HepG2 (cell line): ENCODE results near the gene RAC3. TPM values are rescaled to one million over a fixed set of nuclear protein-coding genes. Genes with fewer than 3 reads are reported as not detected.

Experiments
- CENPT ChIP-seq: sonication (generic); formaldehyde crosslinking; IDR thresholded peaks from 2 replicates; pipeline ENCODE4 v1.8.0; 2022; ENCODE audit warnings: low read depth, mild to moderate bottlenecking, moderate library complexity, missing genetic modification reagents
- CREBL2 ChIP-seq: sonication (generic); formaldehyde crosslinking; IDR thresholded peaks from 2 replicates; pipeline ENCODE4 v1.8.1; 2023; ENCODE audit warnings: missing genetic modification reagents, mild to moderate bottlenecking, borderline replicate concordance
- DMAP1 ChIP-seq: IDR thresholded peaks from 2 replicates; pipeline ENCODE4 v1.6.1; 2016
- HMGXB4 ChIP-seq, 2 experiments: sonication (generic) in 1 of 2; formaldehyde crosslinking in 1 of 2; IDR thresholded peaks; 2 replicates each; pipeline versions ENCODE4 v1.4.0 to v1.6.1; 2018 to 2020; ENCODE audit warnings: missing genetic modification reagents in 2 of 2, borderline replicate concordance in 1 of 2, low read depth in 1 of 2, mild to moderate bottlenecking in 1 of 2, missing biosample characterization in 1 of 2
- HOXA9 ChIP-seq: sonication (generic); formaldehyde crosslinking; IDR thresholded peaks from 2 replicates; pipeline ENCODE4 v1.8.1; 2022; ENCODE audit warnings: missing genetic modification reagents, mild to moderate bottlenecking, moderate library complexity, borderline replicate concordance
- MBNL3 ChIP-seq: fragments of 250-450 bp; sonication (Bioruptor Pico); conservative IDR thresholded peaks from 2 replicates; pipeline ENCODE4 v1.8.0; 2022; ENCODE audit warnings: mild to moderate bottlenecking, inconsistent platforms
- MLXIP ChIP-seq: sonication (generic); formaldehyde crosslinking; IDR thresholded peaks from 2 replicates; pipeline ENCODE4 v1.9.0; 2021; ENCODE audit warnings: missing genetic modification reagents, borderline replicate concordance
- RAD51 ChIP-seq: fragments of 450-650 bp; IDR thresholded peaks from 2 replicates; pipeline ENCODE4 v1.6.1; 2016; ENCODE audit warnings: borderline replicate concordance
- RXRA ChIP-seq: sonication (generic); formaldehyde crosslinking; IDR thresholded peaks from 2 replicates; pipeline ENCODE4 v1.5.1; 2020; ENCODE audit warnings: missing genetic modification reagents
- SIN3B ChIP-seq: fragments of 150-350 bp; IDR thresholded peaks from 2 replicates; pipeline ENCODE4 v1.6.1; 2014; ENCODE audit warnings: low read length
- TEF ChIP-seq: sonication (generic); formaldehyde crosslinking; IDR thresholded peaks from 2 replicates; pipeline ENCODE4 v1.5.0; 2020; ENCODE audit warnings: missing genetic modification reagents
- ZBTB26 ChIP-seq: IDR thresholded peaks from 2 replicates; pipeline ENCODE4 v1.6.1; 2016; ENCODE audit warnings: missing compliant biosample characterization, missing genetic modification reagents, borderline replicate concordance
- ZNF10 ChIP-seq: sonication (generic); formaldehyde crosslinking; IDR thresholded peaks from 2 replicates; pipeline ENCODE4 v1.4.0; 2020; ENCODE audit warnings: mild to moderate bottlenecking, low read depth, missing genetic modification reagents, borderline replicate concordance
- ZNF230 ChIP-seq: sonication (generic); formaldehyde crosslinking; IDR thresholded peaks from 2 replicates; pipeline ENCODE4 v1.4.0; 2020; ENCODE audit warnings: mild to moderate bottlenecking, missing genetic modification reagents
- ZNF232 ChIP-seq: sonication (generic); formaldehyde crosslinking; IDR thresholded peaks from 2 replicates; pipeline ENCODE4 v1.4.0; 2020; ENCODE audit warnings: missing genetic modification reagents, borderline replicate concordance
- ZNF263 ChIP-seq: sonication (generic); formaldehyde crosslinking; IDR thresholded peaks from 2 replicates; pipeline ENCODE4 v1.4.0; 2020; ENCODE audit warnings: missing genetic modification reagents
- ZNF432 ChIP-seq: sonication (generic); formaldehyde crosslinking; IDR thresholded peaks from 2 replicates; pipeline ENCODE4 v1.5.0; 2020; ENCODE audit warnings: missing genetic modification reagents, mild to moderate bottlenecking, borderline replicate concordance
- ZNF570 ChIP-seq: sonication (generic); formaldehyde crosslinking; IDR thresholded peaks from 2 replicates; pipeline ENCODE4 v1.4.0; 2020; ENCODE audit warnings: mild to moderate bottlenecking, missing genetic modification reagents, borderline replicate concordance
- ZNF83 ChIP-seq: sonication (generic); formaldehyde crosslinking; IDR thresholded peaks from 2 replicates; pipeline ENCODE4 v1.4.0; 2020; ENCODE audit warnings: missing genetic modification reagents, mild to moderate bottlenecking, borderline replicate concordance
- ZNF891 ChIP-seq: sonication (generic); formaldehyde crosslinking; IDR thresholded peaks from 2 replicates; pipeline ENCODE4 v1.5.0; 2020; ENCODE audit warnings: mild to moderate bottlenecking, missing genetic modification reagents
- polyA plus RNA-seq, 8 experiments: library from polyadenylated mRNA; depleted of rRNA in 3 of 8; stranded (reverse) in 7 of 8; unstranded in 1 of 8; fragments of >200 nt; fragmentation: Illumina TruSeq in 4 of 8; extraction: Trizol in 4 of 8; gene quantifications; 2 replicates each; pipeline versions ENCODE4 v1.2.1 to v1.2.3, GENCODE V29; 2011 to 2016; ENCODE audit warnings: low read depth in 4 of 8, missing spikeins in 1 of 8, mixed read lengths in 1 of 8; ENCODE audit not compliant: insufficient read depth in 1 of 8
- total RNA-seq, 5 experiments: library from RNA; depleted of rRNA; stranded (reverse); fragments of >200 nt; fragmentation: Illumina TruSeq; extraction: Trizol; gene quantifications; 2 replicates each; pipeline ENCODE4 v1.2.3, GENCODE V29; 2016; ENCODE audit warnings: low read depth in 1 of 5

The RAC3 gene
- total and polyA plus RNA-seq, 2 of the 13 experiments (the other 11 are each of a cell fraction or from before 2014, with no cell fraction given) = 10.5 to 21.3 TPM

GRCh38 chr17:82065638-82066303, 34.3 kb downstream of the RAC3 start, which contains the start of gene DUS1L (continued):
- peak; percentile 86 for TF ChIP-seq SIN3B
- TF ChIP-seq ZNF432 (CRISPR knock-in tag) = no peak
- no peak for TF ChIP-seq ZNF263
- TF ChIP-seq ZNF232 (CRISPR knock-in tag) = no peak
- no peak for TF ChIP-seq MBNL3 (CRISPR knock-in tag)
- TF ChIP-seq ZNF570 (CRISPR knock-in tag) = no peak
- peak; percentile 76; the same call in 1 of the 2 replicates for TF ChIP-seq ZBTB26
- peak; percentile 94 for TF ChIP-seq RXRA (CRISPR knock-in tag)
- TF ChIP-seq TEF (CRISPR knock-in tag) = no peak
- no peak; the same call in 1 of the 2 replicates for TF ChIP-seq ZNF891 (CRISPR knock-in tag)
- TF ChIP-seq DMAP1 (CRISPR knock-in tag) = peak; percentile 81
- peak; percentile 71 for TF ChIP-seq ZNF230 (CRISPR knock-in tag)
- TF ChIP-seq ZNF83 (CRISPR knock-in tag) = no peak
- TF ChIP-seq ZNF10 = no peak
- no peak; the same call in 1 of the 2 replicates for TF ChIP-seq HOXA9
- no peak for TF ChIP-seq MLXIP (CRISPR knock-in tag)
- peak; percentile 83; the same call in 1 of the 2 replicates for TF ChIP-seq CENPT (CRISPR knock-in tag)
- TF ChIP-seq CREBL2 (CRISPR knock-in tag) = 0 out of 2 replicates have a peak, but pooled peaks have one; percentile 36
- peak; percentile 90 to 95 for TF ChIP-seq HMGXB4 (CRISPR knock-in tag; IDR thresholded peaks at IDR 0.05; ENCODE audit: borderline replicate concordance in 1 of 2, low read depth in 1 of 2)
- TF ChIP-seq RAD51 = no peak
